Spleen (tissue), 11 donors: ENCODE measurements around the gene TRIM65. TPM values are rescaled to one million over a fixed set of nuclear protein-coding genes. Genes with fewer than 3 reads are reported as not detected.

ENCODE experiments used
- DNase-seq: peaks from one replicate; pipeline ENCODE4 v3.0.0-alpha.2; 2020
- H3K27ac ChIP-seq, 8 donors: fragments of 200-600 bp; sonication (generic) in 7 of 8; 1 replicate in 4 of 8; 2 replicates in 4 of 8; pipeline versions ENCODE4 v1.5.0 to v1.8.0; 2016 to 2021; ENCODE audit warnings: inconsistent platforms in 4 of 8, mild to moderate bottlenecking in 4 of 8, moderate library complexity in 1 of 8
- H3K27me3 ChIP-seq, 7 donors: fragments of 200-600 bp; sonication (generic) in 6 of 7; replicated peaks in 1 of 7; 1 replicate in 4 of 7; 2 replicates in 3 of 7; pipeline versions ENCODE4 v1.5.0 to v1.8.0; 2016 to 2021; ENCODE audit warnings: inconsistent platforms in 3 of 7, mild to moderate bottlenecking in 1 of 7
- H3K36me3 ChIP-seq, 6 donors: fragments of 200-600 bp; sonication (generic) in 5 of 6; 1 replicate in 4 of 6; 2 replicates in 2 of 6; pipeline versions ENCODE4 v1.5.0 to v1.8.0; 2016 to 2021; ENCODE audit warnings: inconsistent platforms in 2 of 6
- H3K4me1 ChIP-seq, 6 donors: fragments of 200-600 bp; sonication (generic) in 5 of 6; 1 replicate in 3 of 6; 2 replicates in 3 of 6; pipeline versions ENCODE4 v1.5.0 to v1.8.0; 2016 to 2021; ENCODE audit warnings: inconsistent platforms in 3 of 6
- H3K4me3 ChIP-seq, 8 donors: fragments of 200-600 bp; sonication (generic) in 7 of 8; 1 replicate in 4 of 8; 2 replicates in 4 of 8; pipeline versions ENCODE4 v1.5.0 to v1.8.0; 2016 to 2021; ENCODE audit warnings: inconsistent platforms in 4 of 8, mild to moderate bottlenecking in 4 of 8, moderate library complexity in 2 of 8
- H3K9me3 ChIP-seq, 8 donors: fragments of 200-600 bp; sonication (generic) in 7 of 8; 1 replicate in 4 of 8; 2 replicates in 4 of 8; pipeline versions ENCODE4 v1.5.0 to v1.8.0; 2016 to 2021; ENCODE audit warnings: inconsistent platforms in 4 of 8
- CTCF ChIP-seq, 11 experiments: fragments of 200-600 bp in 7 of 11; fragments of 450-650 bp in 4 of 11; sonication (generic) in 4 of 11; IDR thresholded peaks in 8 of 11; conservative IDR thresholded peaks in 3 of 11; 1 replicate in 7 of 11; 2 replicates in 4 of 11; pipeline versions ENCODE4 v1.4.0 to v1.8.0; 2016 to 2021; ENCODE audit warnings: antibody characterized with exemption in 11 of 11, inconsistent platforms in 4 of 11, mild to moderate bottlenecking in 1 of 11
- POLR2A ChIP-seq, 3 donors: fragments of 450-650 bp; IDR thresholded peaks; one replicate each; pipeline ENCODE4 v1.5.1; 2017; ENCODE audit warnings: antibody characterized with exemption in 3 of 3, mild to moderate bottlenecking in 1 of 3
- POLR2AphosphoS5 ChIP-seq, 3 donors: sonication (generic); formaldehyde crosslinking; IDR thresholded peaks; one replicate each; pipeline ENCODE4 v1.5.1; 2017; ENCODE audit warnings: antibody characterized with exemption in 3 of 3
- WGBS, 5 donors: extraction: QIAGEN DNeasy Blood & Tissue Kit in 3 of 5; methylation state at CpG; one replicate each; pipeline versions ENCODE4 v1.1.5 to v1.1.7; 2013 to 2018; 5-methylcytosine and 5-hydroxymethylcytosine counted together
- intact Hi-C: fragments of 100-400 bp; cut with DNase I; formaldehyde crosslinking; loops from one replicate; pipeline ENCODE4 v1.15.0; 2023; ENCODE audit warnings: low total_unique reads
- polyA plus RNA-seq, 3 donors: library from polyadenylated mRNA; stranded (reverse); fragments of 200-250 nt; gene quantifications; one replicate each; pipeline ENCODE4 v1.2.1, GENCODE V29; 2013
- total RNA-seq, 7 donors: library from RNA; depleted of rRNA in 3 of 7; stranded (reverse); fragments of >200 nt in 3 of 7; fragmentation: NEBNext Ultra II Directional in 4 of 7; extraction: Animal tissue kit (Norgen Biotek cat#: 25700) in 4 of 7; gene quantifications; one replicate each; pipeline versions ENCODE4 v1.1.0 to v1.2.1, GENCODE V29; 2016 to 2021
- donor health status: healthy with polysubstance abuse.
- donor health status: DM: no; HTN: no; CAD: no; lungs with moderate emphysema.
- donor health status: DM: no; HTN: no; CAD: no.
- donor health status: Bipolar disorder and iron deficiency.
- donor health status: healthy.
- donor health status: DM: no; HTN: no; CAD: no.
- donor health status: DM: yes; HTN: yes; CAD: no.

Gene TRIM65
- total and polyA plus RNA-seq, 10 donors, result 9.0 to 28.2 (median 22.8) TPM

- DNase-seq, result no peak
- H3K27ac ChIP-seq, result peak overlapping the region in 3 of 8 donors; percentile 10 to 56 (median 24)
Measured at GRCh38 chr17:75840799-75841164, 56.0 kb downstream of the TRIM65 start.

GRCh38 chr17:75839942-75840798 lies 56.6 kb downstream of the TRIM65 start:
- peaks cover 0 to 78% (median 53%) of the 10 kb centered on the region in 6 donors for H3K36me3 ChIP-seq
- H3K4me3 ChIP-seq, result no peak overlapping the region
- intact Hi-C loops, result no loop called here
- TF ChIP-seq POLR2AphosphoS5 (IDR thresholded peaks at IDR 0.05), result peak in 1 of 3 donors; percentile 31
- TF ChIP-seq POLR2A (IDR thresholded peaks at IDR 0.05), result no peak
- TF ChIP-seq CTCF (IDR thresholded peaks at IDR 0.05 in 8 of 11, conservative IDR thresholded peaks at IDR 0.05 in 3 of 11), result no peak
- WGBS, 5 donors, result 91 to 97% (median 93%) methylated on average over 20 to 36 of the region's 36 CpGs
- H3K27ac ChIP-seq, result peak overlapping the region in 3 of 8 donors; percentile 10 to 56 (median 24)
- peaks cover 19 to 100% (median 65%) of the 10 kb centered on the region in 6 donors for H3K4me1 ChIP-seq
- no peaks in the 10 kb centered on the region for H3K27me3 ChIP-seq
- no peaks in the 10 kb centered on the region for H3K9me3 ChIP-seq
- peak; percentile 76 for DNase-seq

More at GRCh38 chr17:75840799-75841164, 56.0 kb downstream of the TRIM65 start:
- intact Hi-C loops, result no loop called here
- TF ChIP-seq POLR2AphosphoS5 (IDR thresholded peaks at IDR 0.05) (no peak), CTCF (IDR thresholded peaks at IDR 0.05 in 8 of 11, conservative IDR thresholded peaks at IDR 0.05 in 3 of 11) (no peak), POLR2A (IDR thresholded peaks at IDR 0.05) (no peak)
- no peaks in the 10 kb centered on the region for H3K27me3 ChIP-seq
- H3K36me3 ChIP-seq, result peaks cover 0 to 76% (median 47%) of the 10 kb centered on the region in 6 donors
- H3K4me3 ChIP-seq, result no peak overlapping the region
- 67 to 82% (median 74%) methylated on average over 6 to 7 of the region's 7 CpGs for WGBS, 5 donors
- H3K9me3 ChIP-seq, result no peaks in the 10 kb centered on the region
- H3K4me1 ChIP-seq, result peaks cover 25 to 100% (median 68%) of the 10 kb centered on the region in 6 donors

Other genes with a start within 250 kb of the TRIM65 start
- 10 to 100 TPM; 25.7 to 51.0 (median 37.6) TPM for gene RECQL5, start 229.8 kb downstream of the TRIM65 start, total RNA-seq
- gene RECQL5, start 229.8 kb downstream of the TRIM65 start, polyA plus RNA-seq, result 10 to 100 TPM; 28.2 to 48.8 (median 47.4) TPM
- 100 to 1,000 TPM in 3 of 7 donors, 10 to 100 TPM in 4; 71.6 to 110 (median 82.1) TPM for gene SAP30BP, start 229.6 kb downstream of the TRIM65 start, total RNA-seq
- gene SAP30BP, start 229.6 kb downstream of the TRIM65 start, polyA plus RNA-seq, result 10 to 100 TPM; 53.8 to 76.7 (median 70.4) TPM
- gene ITGB4, start 175.5 kb downstream of the TRIM65 start, total RNA-seq, result 100 to 1,000 TPM in 3 of 7 donors, 10 to 100 TPM in 4; 80.4 to 205 (median 90.1) TPM
- gene ITGB4, start 175.5 kb downstream of the TRIM65 start, polyA plus RNA-seq, result 10 to 100 TPM; 16.6 to 49.9 (median 30.1) TPM
- 10 to 100 TPM; 23.5 to 45.1 (median 33.5) TPM for gene GALK1, start 131.8 kb downstream of the TRIM65 start, total RNA-seq
- 10 to 100 TPM; 34.2 to 45.9 (median 37.0) TPM for gene GALK1, start 131.8 kb downstream of the TRIM65 start, polyA plus RNA-seq
- 10 to 100 TPM; 35.4 to 53.8 (median 48.6) TPM for gene UNK, start 112.1 kb downstream of the TRIM65 start, total RNA-seq
- 10 to 100 TPM; 19.0 to 41.9 (median 25.8) TPM for gene UNK, start 112.1 kb downstream of the TRIM65 start, polyA plus RNA-seq
- gene UNC13D, start 52.5 kb downstream of the TRIM65 start, total RNA-seq, result 100 to 1,000 TPM in 6 of 7 donors, 10 to 100 TPM in 1; 87.1 to 187 (median 129) TPM
- 10 to 100 TPM; 36.4 to 86.1 (median 53.0) TPM for gene UNC13D, start 52.5 kb downstream of the TRIM65 start, polyA plus RNA-seq
- gene WBP2, start 41.6 kb downstream of the TRIM65 start, total RNA-seq, result 100 to 1,000 TPM in 4 of 7 donors, 10 to 100 TPM in 3; 46.7 to 144 (median 125) TPM
- gene WBP2, start 41.6 kb downstream of the TRIM65 start, polyA plus RNA-seq, result 100 to 1,000 TPM in 1 of 3 donors, 10 to 100 TPM in 2; 70.2 to 104 (median 74.1) TPM
- 10 to 100 TPM; 30.8 to 73.8 (median 38.5) TPM for gene TRIM47, start 18.4 kb downstream of the TRIM65 start, total RNA-seq
- gene TRIM47, start 18.4 kb downstream of the TRIM65 start, polyA plus RNA-seq, result 10 to 100 TPM; 28.1 to 42.0 (median 28.4) TPM
- gene MRPL38, start 7.9 kb upstream of the TRIM65 start, total RNA-seq, result 10 to 100 TPM; 40.1 to 90.6 (median 74.7) TPM
- gene MRPL38, start 7.9 kb upstream of the TRIM65 start, polyA plus RNA-seq, result 10 to 100 TPM; 59.3 to 90.3 (median 80.8) TPM
- 10 to 100 TPM in 4 of 7 donors, 1 to 10 TPM in 3; 7.7 to 16.0 (median 10.3) TPM for gene FBF1, start 44.1 kb upstream of the TRIM65 start, total RNA-seq
- 10 to 100 TPM in 1 of 3 donors, 1 to 10 TPM in 2; 5.2 to 14.4 (median 7.3) TPM for gene FBF1, start 44.1 kb upstream of the TRIM65 start, polyA plus RNA-seq
- 10 to 100 TPM; 36.0 to 60.2 (median 45.9) TPM for gene ACOX1, start 82.2 kb upstream of the TRIM65 start, total RNA-seq
- gene ACOX1, start 82.2 kb upstream of the TRIM65 start, polyA plus RNA-seq, result 1 to 10 TPM; 6.3 to 9.8 (median 6.8) TPM
- gene TEN1, start 82.3 kb upstream of the TRIM65 start, total RNA-seq, result 10 to 100 TPM in 5 of 7 donors, 1 to 10 TPM in 2; 6.0 to 20.8 (median 13.4) TPM
- gene TEN1, start 82.3 kb upstream of the TRIM65 start, polyA plus RNA-seq, result 10 to 100 TPM; 25.7 to 38.7 (median 34.8) TPM
- gene CDK3, start 103.9 kb upstream of the TRIM65 start, total RNA-seq, result 10 to 100 TPM in 2 of 7 donors, 1 to 10 TPM in 5; 6.7 to 12.0 (median 7.1) TPM
- gene CDK3, start 103.9 kb upstream of the TRIM65 start, polyA plus RNA-seq, result 10 to 100 TPM; 13.8 to 39.8 (median 31.2) TPM
- gene EVPL, start 130.4 kb upstream of the TRIM65 start, total RNA-seq, result under 1 TPM in 4 of 7 donors, not detected in 3; 0.06 to 0.56 (median 0.20) TPM
- under 1 TPM; 0.04 to 0.29 (median 0.05) TPM for gene EVPL, start 130.4 kb upstream of the TRIM65 start, polyA plus RNA-seq
- gene SRP68, start 175.6 kb upstream of the TRIM65 start, total RNA-seq, result 10 to 100 TPM; 39.4 to 62.0 (median 56.1) TPM
- gene SRP68, start 175.6 kb upstream of the TRIM65 start, polyA plus RNA-seq, result 10 to 100 TPM; 24.5 to 40.9 (median 26.8) TPM
- under 1 TPM in 3 of 7 donors, not detected in 4; 0.26 to 0.93 (median 0.51) TPM for gene GALR2, start 177.8 kb upstream of the TRIM65 start, total RNA-seq
- under 1 TPM in 1 of 3 donors, not detected in 2; 0.06 TPM for gene GALR2, start 177.8 kb upstream of the TRIM65 start, polyA plus RNA-seq
- gene ZACN, start 182.2 kb upstream of the TRIM65 start, total RNA-seq, result under 1 TPM in 2 of 7 donors, not detected in 5; 0.17 to 0.27 TPM
- gene ZACN, start 182.2 kb upstream of the TRIM65 start, polyA plus RNA-seq, result 1 to 10 TPM; 1.0 to 1.9 (median 1.4) TPM
- gene EXOC7, start 206.8 kb upstream of the TRIM65 start, total RNA-seq, result 100 to 1,000 TPM in 4 of 7 donors, 10 to 100 TPM in 3; 64.5 to 128 (median 104) TPM
- gene EXOC7, start 206.8 kb upstream of the TRIM65 start, polyA plus RNA-seq, result 10 to 100 TPM; 26.2 to 51.5 (median 35.0) TPM
- gene FOXJ1, start 244.3 kb upstream of the TRIM65 start, total RNA-seq, result under 1 TPM in 1 of 7 donors, not detected in 6; 0.13 TPM
- gene FOXJ1, start 244.3 kb upstream of the TRIM65 start, polyA plus RNA-seq, result under 1 TPM in 1 of 3 donors, not detected in 2; 0.05 TPM